ENCODE results near the gene MACF1.
A peak's percentile ranks its signal among the peaks of the same experiment; 100 is the strongest.

The MACF1 gene

GRCh38 chr1:39214998-39215873 is 10.7 kb downstream of the MACF1 start:
- Histone ChIP-seq H3K27ac (peak overlapping the region; percentile 70 to 84), H3K4me3 (peak overlapping the region; percentile 39)
- TF ChIP-seq CTCF (IDR thresholded peaks at IDR 0.05): no peak
- DNase-seq (ENCODE audit: low spot score): no peak

GRCh38 chr1:39216771-39217170 is 12.3 kb downstream of the MACF1 start:
- TF ChIP-seq CTCF (IDR thresholded peaks at IDR 0.05): no peak
- Histone ChIP-seq H3K4me3 (no peak overlapping the region), H3K27ac (peak overlapping the region in 1 of 2 donors; percentile 70)
- no peak for DNase-seq (ENCODE audit: low spot score)

- H3K27ac ChIP-seq: no peak overlapping the region
- no peak for DNase-seq (ENCODE audit: low spot score)
- no peak for TF ChIP-seq CTCF (IDR thresholded peaks at IDR 0.05)
- no peak overlapping the region for H3K4me3 ChIP-seq
These were observed 16.7 kb downstream of the MACF1 start for GRCh38 chr1:39220891-39221870.

- TF ChIP-seq CTCF (IDR thresholded peaks at IDR 0.05): no peak
- Histone ChIP-seq H3K27ac (no peak overlapping the region), H3K4me3 (no peak overlapping the region)
- no peak for DNase-seq (ENCODE audit: low spot score)
These were observed 19.9 kb downstream of the MACF1 start for GRCh38 chr1:39224295-39224829.

GRCh38 chr1:39226836-39227235 is 22.3 kb downstream of the MACF1 start:
- no peak overlapping the region for H3K27ac ChIP-seq
- no peak for TF ChIP-seq CTCF (IDR thresholded peaks at IDR 0.05)
- no peak for DNase-seq (ENCODE audit: low spot score)

GRCh38 chr1:39228252-39228651 is 23.8 kb downstream of the MACF1 start:
- no peak overlapping the region for H3K4me3 ChIP-seq
- no peak overlapping the region for H3K27ac ChIP-seq
- TF ChIP-seq CTCF (IDR thresholded peaks at IDR 0.05): no peak
- no peak for DNase-seq (ENCODE audit: low spot score)

More at GRCh38 chr1:39226836-39227235, 22.3 kb downstream of the MACF1 start:
- no peak overlapping the region for H3K4me3 ChIP-seq
